GM12891 (cell line): ENCODE results near the gene KLHL2.

Experiments
- PAX5 ChIP-seq: IDR thresholded peaks from 2 replicates; pipeline ENCODE4 v1.6.1; 2011; ENCODE audit warnings: low read length, moderate library complexity, mild to moderate bottlenecking; ENCODE audit not compliant: insufficient read depth, severe bottlenecking
- POLR2A ChIP-seq: IDR thresholded peaks from 2 replicates; pipeline ENCODE4 v1.6.1; 2011; ENCODE audit warnings: low read depth, low read length, control low read depth
- POLR2AphosphoS5 ChIP-seq: IDR thresholded peaks from 2 replicates; pipeline ENCODE4 v1.6.1; 2011; ENCODE audit warnings: low read depth, low read length, control low read depth
- SPI1 ChIP-seq: IDR thresholded peaks from 2 replicates; pipeline ENCODE4 v1.6.1; 2011; ENCODE audit warnings: low read depth, low read length, control low read depth

- TF ChIP-seq PAX5 (no peak), POLR2A (no peak), POLR2AphosphoS5 (no peak), SPI1 (no peak)
Measured at GRCh38 chr4:165360985-165361670, 153.8 kb downstream of the KLHL2 start.
